ENCODE results near the gene MED7.

MED7 gene

GRCh38 chr5:157178966-157179365, 36.3 kb upstream of the MED7 start:
- no peaks in the 10 kb centered on the region for H3K9me3 ChIP-seq (ENCODE audit: control insufficient read depth, insufficient read depth, low read depth, low read length)
- POLR2A ChIA-PET, result no interaction called here
- no peaks in the 10 kb centered on the region for H3K4me1 ChIP-seq (ENCODE audit: control insufficient read depth, insufficient read depth, low read length)
- CTCF ChIA-PET, result interaction anchor here (1.3 kb wide), 1 partner anchor 74 kb away, joined by 4 read pairs; no protein-coding TSS in a partner anchor
- H3K36me3 ChIP-seq (ENCODE audit: control insufficient read depth in 2 of 2, insufficient read depth in 1 of 2, low read length in 2 of 2), result no peaks in the 10 kb centered on the region
- no peak overlapping the region for H3K4me3 ChIP-seq (ENCODE audit: low read depth, low read length)
- TF ChIP-seq ZNF37A (tag by site-specific recombination; IDR thresholded peaks at IDR 0.05) (no peak), ZNF211 (tag by site-specific recombination; IDR thresholded peaks at IDR 0.05; ENCODE audit: low read depth) (no peak), PRDM6 (tag by site-specific recombination; IDR thresholded peaks at IDR 0.05) (no peak), ZXDB (tag by site-specific recombination; IDR thresholded peaks at IDR 0.05) (no peak), ZNF580 (tag by site-specific recombination; IDR thresholded peaks at IDR 0.05) (no peak), ZNF544 (tag by site-specific recombination; IDR thresholded peaks at IDR 0.05) (no peak), CTCF (tag by site-specific recombination; IDR thresholded peaks at IDR 0.05) (no peak), ZNF280C (tag by site-specific recombination; IDR thresholded peaks at IDR 0.05) (no peak)
- no peak overlapping the region for H3K27ac ChIP-seq (ENCODE audit: extremely low read depth, low read depth, low read length)

- ChIA-PET POLR2A (no interaction called here), CTCF (no interaction called here)
- TF ChIP-seq ZNF677 (tag by site-specific recombination; IDR thresholded peaks at IDR 0.05) (no peak), EGR2 (tag by site-specific recombination; IDR thresholded peaks at IDR 0.05; ENCODE audit: low read depth) (peak; percentile 28; the same call in 1 of the 2 replicates)
These were observed 35.3 kb upstream of the MED7 start for GRCh38 chr5:157177953-157178352.

GRCh38 chr5:157175071-157175612, 32.5 kb upstream of the MED7 start:
- POLR2A ChIA-PET, result no interaction called here
- no peaks in the 10 kb centered on the region for H3K4me1 ChIP-seq (ENCODE audit: control insufficient read depth, insufficient read depth, low read length)
- CTCF ChIA-PET, result no interaction called here
- H3K9me3 ChIP-seq (ENCODE audit: control insufficient read depth, insufficient read depth, low read depth, low read length), result no peaks in the 10 kb centered on the region
- no peak overlapping the region for H3K4me3 ChIP-seq (ENCODE audit: low read depth, low read length)
- no peak overlapping the region for H3K27ac ChIP-seq (ENCODE audit: extremely low read depth, low read depth, low read length)
- no peaks in the 10 kb centered on the region for H3K36me3 ChIP-seq (ENCODE audit: control insufficient read depth in 2 of 2, insufficient read depth in 1 of 2, low read length in 2 of 2)
- TF ChIP-seq ZNF350 (tag by site-specific recombination; IDR thresholded peaks at IDR 0.05), result no peak
- no peak for TF ChIP-seq ZNF2 (tag by site-specific recombination; IDR thresholded peaks at IDR 0.05)
- no peak for TF ChIP-seq ZNF211 (tag by site-specific recombination; IDR thresholded peaks at IDR 0.05; ENCODE audit: low read depth)
- no peak for TF ChIP-seq ZFP3 (tag by site-specific recombination; IDR thresholded peaks at IDR 0.05; ENCODE audit: low read depth)
- TF ChIP-seq ZNF416 (tag by site-specific recombination; IDR thresholded peaks at IDR 0.05), result no peak
- TF ChIP-seq MZF1 (tag by site-specific recombination; IDR thresholded peaks at IDR 0.05; ENCODE audit: borderline replicate concordance), result no peak
- no peak for TF ChIP-seq ZSCAN30 (tag by site-specific recombination; IDR thresholded peaks at IDR 0.05)
- TF ChIP-seq INSM2 (tag by site-specific recombination; IDR thresholded peaks at IDR 0.05), result no peak
- TF ChIP-seq ZNF138 (tag by site-specific recombination; IDR thresholded peaks at IDR 0.05; ENCODE audit: borderline replicate concordance), result no peak
- no peak for TF ChIP-seq PRDM10 (tag by site-specific recombination; IDR thresholded peaks at IDR 0.05)

More at GRCh38 chr5:157177953-157178352, 35.3 kb upstream of the MED7 start:
- H3K27ac ChIP-seq (ENCODE audit: extremely low read depth, low read depth, low read length), result no peak overlapping the region
- H3K4me1 ChIP-seq (ENCODE audit: control insufficient read depth, insufficient read depth, low read length), result no peaks in the 10 kb centered on the region
- no peaks in the 10 kb centered on the region for H3K9me3 ChIP-seq (ENCODE audit: control insufficient read depth, insufficient read depth, low read depth, low read length)
- no peak overlapping the region for H3K4me3 ChIP-seq (ENCODE audit: low read depth, low read length)
- no peaks in the 10 kb centered on the region for H3K36me3 ChIP-seq (ENCODE audit: control insufficient read depth in 2 of 2, insufficient read depth in 1 of 2, low read length in 2 of 2)
